SK-N-SH treated with all-trans-retinoic acid at 6 μM for 48 hours (cell line): ENCODE results near the gene SLC6A18.

Experiments
- CREB5 ChIP-seq: fragments of 250-450 bp; sonication (Bioruptor Pico); IDR thresholded peaks from 2 replicates; pipeline ENCODE4 v1.5.1; 2020; ENCODE audit warnings: low read depth, mild to moderate bottlenecking, moderate library complexity
- CSDC2 ChIP-seq: fragments of 250-450 bp; sonication (Bioruptor Pico); IDR thresholded peaks from 2 replicates; pipeline ENCODE4 v1.5.0; 2020; ENCODE audit warnings: mild to moderate bottlenecking, moderate library complexity
- ESRRG ChIP-seq: fragments of 250-450 bp; sonication (Bioruptor Pico); IDR thresholded peaks from 2 replicates; pipeline ENCODE4 v1.6.1; 2021; ENCODE audit warnings: mild to moderate bottlenecking
- GLIS3 ChIP-seq: fragments of 250-450 bp; sonication (Bioruptor Pico); IDR thresholded peaks from 2 replicates; pipeline ENCODE4 v1.5.0; 2020; ENCODE audit warnings: mild to moderate bottlenecking, moderate library complexity
- PATZ1 ChIP-seq: fragments of 250-450 bp; sonication (Bioruptor Pico); IDR thresholded peaks from 2 replicates; pipeline ENCODE4 v1.8.0; 2020; ENCODE audit warnings: mild to moderate bottlenecking, moderate library complexity, borderline replicate concordance
- POU6F1 ChIP-seq: fragments of 250-450 bp; sonication (Bioruptor Pico); IDR thresholded peaks from 2 replicates; pipeline ENCODE4 v1.8.0; 2021; ENCODE audit warnings: low read depth, mild to moderate bottlenecking, moderate library complexity, borderline replicate concordance
- RARB ChIP-seq: fragments of 250-450 bp; sonication (Bioruptor Pico); IDR thresholded peaks from 2 replicates; pipeline ENCODE4 v1.8.0; 2021; ENCODE audit warnings: mild to moderate bottlenecking, moderate library complexity
- SNAI2 ChIP-seq: fragments of 250-450 bp; sonication (Bioruptor Pico); IDR thresholded peaks from 2 replicates; pipeline ENCODE4 v1.5.0; 2020; ENCODE audit warnings: mild to moderate bottlenecking, moderate library complexity
- TCF4 ChIP-seq: fragments of 250-450 bp; sonication (Bioruptor Pico); IDR thresholded peaks from 2 replicates; pipeline ENCODE4 v1.8.0; 2021; ENCODE audit warnings: mild to moderate bottlenecking, moderate library complexity, borderline replicate concordance
- ZC3H10 ChIP-seq: fragments of 250-450 bp; sonication (Bioruptor Pico); IDR thresholded peaks from 2 replicates; pipeline ENCODE4 v1.5.1; 2021; ENCODE audit warnings: mild to moderate bottlenecking, moderate library complexity
- ZFP3 ChIP-seq: fragments of 250-450 bp; sonication (Bioruptor Pico); IDR thresholded peaks from 2 replicates; pipeline ENCODE4 v1.5.0; 2020; ENCODE audit warnings: mild to moderate bottlenecking, moderate library complexity
- ZFP30 ChIP-seq: fragments of 450-650 bp; formaldehyde crosslinking; IDR thresholded peaks from 2 replicates; pipeline ENCODE4 v1.5.0; 2022; ENCODE audit warnings: mild to moderate bottlenecking, moderate library complexity
- ZNF565 ChIP-seq: fragments of 450-650 bp; formaldehyde crosslinking; conservative IDR thresholded peaks from 2 replicates; pipeline ENCODE4 v1.5.0; 2020; ENCODE audit warnings: low read depth, mild to moderate bottlenecking, moderate library complexity

- TF ChIP-seq SNAI2 (CRISPR knock-in tag) (no peak), ZC3H10 (no peak), ZFP30 (CRISPR knock-in tag) (no peak), PATZ1 (CRISPR knock-in tag) (no peak), POU6F1 (CRISPR knock-in tag) (no peak), ESRRG (no peak), CREB5 (CRISPR knock-in tag) (no peak), CSDC2 (no peak), GLIS3 (no peak), ZNF565 (no peak), RARB (CRISPR knock-in tag) (no peak), TCF4 (CRISPR knock-in tag) (no peak), ZFP3 (no peak)
Measured at GRCh38 chr5:1235838-1236237, 10.7 kb downstream of the SLC6A18 start.
